SU-DHL-6 (cell line): ENCODE data around the gene STAT5A.

Source experiments
- H2AFZ ChIP-seq: fragments of 200-600 bp; sonication (generic); 2 replicates; pipeline ENCODE4 v1.6.1; 2014; ENCODE audit warnings: low read depth, mild to moderate bottlenecking, moderate library complexity, mixed read lengths, antibody characterized with exemption, low read length; ENCODE audit not compliant: severe bottlenecking
- H3F3A ChIP-seq: fragments of 200-600 bp; shearing (Covaris generic); 2 replicates; pipeline ENCODE4 v1.6.0; 2016; ENCODE audit warnings: antibody characterized with exemption, mild to moderate bottlenecking; ENCODE audit not compliant: insufficient read depth
- H3K27ac ChIP-seq: fragments of 200-600 bp; sonication (generic); 2 replicates; pipeline ENCODE4 v1.5.1; 2016; ENCODE audit warnings: low read depth, mild to moderate bottlenecking, low read length, moderate library complexity, mixed read lengths
- H3K27me3 ChIP-seq: fragments of 200-600 bp; sonication (generic), shearing (Covaris generic); 2 replicates; pipeline ENCODE4 v1.6.0; 2014; ENCODE audit warnings: mild to moderate bottlenecking, low read length
- H3K36me3 ChIP-seq: fragments of 200-600 bp; sonication (generic); 2 replicates; pipeline ENCODE4 v1.6.1; 2014; ENCODE audit warnings: mild to moderate bottlenecking, low read length, mixed read lengths
- H3K4me2 ChIP-seq: fragments of 300-600, 200-600 bp; shearing (Covaris generic), sonication (generic); 2 replicates; pipeline ENCODE4 v1.6.0; 2014; ENCODE audit warnings: low read length, low read depth, mild to moderate bottlenecking; ENCODE audit not compliant: poor library complexity, severe bottlenecking
- H3K4me3 ChIP-seq: fragments of 200-600 bp; sonication (generic); 2 replicates; pipeline ENCODE4 v1.5.1; 2014; ENCODE audit warnings: antibody characterized with exemption, low read length, mild to moderate bottlenecking, mixed read lengths; ENCODE audit not compliant: insufficient read depth, poor library complexity, severe bottlenecking
- H3K79me2 ChIP-seq: fragments of 200-600 bp; sonication (generic); 2 replicates; pipeline ENCODE4 v1.6.1; 2014; ENCODE audit warnings: mild to moderate bottlenecking, low read length, moderate library complexity; ENCODE audit not compliant: insufficient read depth
- H3K9ac ChIP-seq: fragments of 200-600 bp; sonication (generic); 2 replicates; pipeline ENCODE4 v1.7.0; 2014; ENCODE audit warnings: mild to moderate bottlenecking, low read length
- H3K9me2 ChIP-seq: fragments of 200-600 bp; sonication (generic); replicated peaks from 2 replicates; pipeline ENCODE4 v1.6.1; 2014; ENCODE audit warnings: low read length; ENCODE audit not compliant: insufficient read depth
- H3K9me3 ChIP-seq: fragments of 200-600 bp; sonication (generic); 2 replicates; pipeline ENCODE4 v1.6.1; 2014; ENCODE audit warnings: low read length, mixed read lengths; ENCODE audit not compliant: insufficient read depth
- H4K20me1 ChIP-seq: fragments of 200-600 bp; sonication (generic); 2 replicates; pipeline ENCODE4 v1.6.1; 2014; ENCODE audit warnings: low read depth, mild to moderate bottlenecking, antibody characterized with exemption, low read length, moderate library complexity, mixed read lengths
- CTCF ChIP-seq: fragments of 200-600 bp; sonication (generic); IDR thresholded peaks from one replicate; pipeline ENCODE4 v1.5.1; 2017; ENCODE audit warnings: antibody characterized with exemption, mild to moderate bottlenecking, low read length, moderate library complexity; ENCODE audit not compliant: insufficient read depth, poor library complexity, severe bottlenecking
- EZH2phosphoT487 ChIP-seq: fragments of 200-600 bp; sonication (generic), shearing (Covaris generic); conservative IDR thresholded peaks from 2 replicates; pipeline ENCODE4 v1.6.1; 2018; ENCODE audit warnings: mild to moderate bottlenecking, antibody characterized with exemption, low read length, moderate library complexity, mixed read lengths

STAT5A gene

DNA sequence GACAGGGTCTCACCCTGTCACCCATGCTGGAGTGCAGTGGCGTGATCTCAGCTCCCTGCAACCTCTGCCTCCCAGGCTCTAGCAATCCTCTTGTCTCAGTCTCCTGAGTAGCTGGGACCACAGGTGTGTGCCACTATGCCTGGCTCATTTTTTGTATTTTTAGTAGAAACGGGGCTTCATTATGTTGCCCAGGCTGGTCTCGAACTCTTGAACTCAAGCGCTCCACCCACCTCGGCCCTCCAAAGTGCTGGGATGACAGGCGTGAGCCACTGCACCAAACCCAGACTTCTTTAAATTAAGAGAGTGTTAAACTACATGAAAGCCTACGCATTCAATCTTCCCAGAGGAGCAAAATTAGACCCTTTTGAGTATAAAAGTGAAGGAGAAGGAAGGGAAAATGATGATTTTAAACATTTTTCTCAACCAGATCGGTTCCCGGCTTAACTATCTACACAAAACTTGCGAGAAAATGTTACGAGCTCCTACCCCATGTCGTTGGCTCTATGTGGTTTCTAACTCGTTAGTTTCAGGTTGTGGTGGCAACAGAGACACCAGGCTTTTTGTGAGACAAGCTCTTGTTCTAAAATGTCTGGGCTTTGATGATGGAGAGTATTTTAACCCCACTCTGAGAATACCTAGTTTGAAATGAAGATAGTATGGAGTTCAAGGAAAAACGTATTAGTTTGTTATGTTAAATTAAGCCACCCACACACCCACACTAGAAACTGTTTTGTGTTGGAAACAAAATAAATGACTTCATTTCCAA lies 38.4 kb upstream of the STAT5A start:
- no peak overlapping the region for H2AFZ ChIP-seq
- H3K9me3 ChIP-seq: no peaks in the 10 kb centered on the region
- H3K9me2 ChIP-seq: no peaks in the 10 kb centered on the region
- no peak overlapping the region for H3K9ac ChIP-seq
- no peaks in the 10 kb centered on the region for H3K79me2 ChIP-seq
- H3K27ac ChIP-seq: no peak overlapping the region
- H3K4me3 ChIP-seq: no peak overlapping the region
- H3K4me2 ChIP-seq: no peak overlapping the region
- no peaks in the 10 kb centered on the region for H3F3A ChIP-seq
- TF ChIP-seq CTCF (no peak), EZH2phosphoT487 (no peak)
- H3K36me3 ChIP-seq: no peaks in the 10 kb centered on the region
- H3K27me3 ChIP-seq: no peaks in the 10 kb centered on the region
- H4K20me1 ChIP-seq: no peaks in the 10 kb centered on the region

DNA sequence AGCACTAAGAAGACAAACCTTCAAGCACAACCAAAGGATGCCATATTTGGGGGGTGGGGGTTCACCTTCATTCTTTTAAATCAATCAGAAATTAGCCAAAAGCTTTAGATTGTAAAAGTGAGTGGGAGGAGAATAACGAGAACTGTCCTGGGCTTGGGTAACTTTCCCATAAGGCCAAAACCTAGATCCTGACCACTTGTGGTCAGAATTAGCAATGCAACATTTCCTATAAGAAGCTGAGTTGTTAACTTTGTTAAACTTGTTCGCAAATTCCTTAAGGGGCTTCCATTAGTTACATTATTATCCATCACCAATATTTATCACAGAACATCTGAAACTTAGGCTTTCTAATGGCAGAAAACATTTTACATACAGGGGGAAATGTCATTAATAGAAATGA lies 37.2 kb upstream of the STAT5A start:
- Histone ChIP-seq H3K27me3 (no peaks in the 10 kb centered on the region), H3F3A (no peaks in the 10 kb centered on the region), H4K20me1 (no peaks in the 10 kb centered on the region), H3K4me2 (no peak overlapping the region), H3K79me2 (no peaks in the 10 kb centered on the region), H2AFZ (no peak overlapping the region), H3K36me3 (no peaks in the 10 kb centered on the region), H3K9me2 (no peaks in the 10 kb centered on the region), H3K9ac (no peak overlapping the region), H3K27ac (no peak overlapping the region), H3K4me3 (no peak overlapping the region), H3K9me3 (no peaks in the 10 kb centered on the region)
- TF ChIP-seq EZH2phosphoT487 (no peak), CTCF (no peak)

DNA sequence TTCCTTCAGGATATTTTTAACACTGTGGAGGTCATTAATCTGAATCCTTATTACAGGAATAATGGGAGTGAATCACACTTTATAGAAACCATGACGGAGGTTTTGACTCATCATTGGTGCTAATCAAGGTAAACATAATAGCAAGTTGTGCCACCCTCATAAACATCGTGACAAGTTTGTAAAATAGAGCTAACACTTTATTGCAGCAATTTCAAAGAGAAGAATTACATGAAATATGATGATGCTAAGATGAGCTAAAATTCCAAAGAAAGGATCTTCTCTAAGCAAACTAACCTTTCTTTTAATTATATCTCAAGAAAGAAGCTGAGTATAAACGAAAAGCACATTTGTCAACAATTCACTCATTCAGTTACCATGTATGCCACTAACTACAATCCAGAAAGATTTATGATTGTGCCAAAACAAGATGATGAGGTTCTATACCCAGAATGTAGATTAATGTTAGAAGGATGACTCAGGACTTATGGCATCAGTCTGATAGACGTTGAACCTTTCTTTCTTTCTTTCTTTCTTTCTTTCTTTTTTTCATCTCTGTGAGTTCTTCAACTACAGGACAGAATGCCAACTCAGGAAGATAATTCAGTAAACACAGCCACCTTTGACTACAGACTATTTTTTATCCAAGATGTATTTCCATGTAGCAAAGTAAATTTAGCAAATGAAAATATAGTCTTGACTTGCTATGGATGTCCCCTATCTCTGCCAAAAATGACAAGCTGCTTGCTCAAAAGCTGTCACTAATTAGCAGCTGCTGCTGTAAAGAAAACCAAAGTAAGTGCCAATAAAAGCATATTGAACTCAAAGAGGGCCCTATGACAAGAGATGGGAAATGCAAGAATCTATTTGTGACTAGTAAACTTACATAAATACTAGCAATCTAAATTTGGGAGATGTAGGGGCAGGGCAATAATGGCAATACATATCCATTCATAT lies 35.4 kb upstream of the STAT5A start:
- Histone ChIP-seq H3K9me2 (no peaks in the 10 kb centered on the region), H4K20me1 (no peaks in the 10 kb centered on the region), H2AFZ (no peak overlapping the region), H3K27ac (no peak overlapping the region), H3K4me3 (no peak overlapping the region), H3K79me2 (no peaks in the 10 kb centered on the region), H3K36me3 (no peaks in the 10 kb centered on the region), H3K4me2 (no peak overlapping the region), H3F3A (no peaks in the 10 kb centered on the region), H3K9ac (no peak overlapping the region), H3K27me3 (no peaks in the 10 kb centered on the region), H3K9me3 (no peaks in the 10 kb centered on the region)
- TF ChIP-seq EZH2phosphoT487 (no peak), CTCF (no peak)
